HG02678 (cell line): ENCODE data around the gene OGFOD3.
"Not testable (repeated sequence)": the region's sequence is repeated elsewhere in the genome, so short reads cannot be mapped to it uniquely, and the experiment has no call there.

ENCODE experiments used
- ATAC-seq: cut with Tn5 transposase; IDR thresholded peaks from one replicate; pipeline ENCODE4 v1.9.1; 2021; ENCODE audit warnings: mild to moderate bottlenecking, moderate library complexity; ENCODE audit not compliant: unreplicated experiment

The OGFOD3 gene

DNA sequence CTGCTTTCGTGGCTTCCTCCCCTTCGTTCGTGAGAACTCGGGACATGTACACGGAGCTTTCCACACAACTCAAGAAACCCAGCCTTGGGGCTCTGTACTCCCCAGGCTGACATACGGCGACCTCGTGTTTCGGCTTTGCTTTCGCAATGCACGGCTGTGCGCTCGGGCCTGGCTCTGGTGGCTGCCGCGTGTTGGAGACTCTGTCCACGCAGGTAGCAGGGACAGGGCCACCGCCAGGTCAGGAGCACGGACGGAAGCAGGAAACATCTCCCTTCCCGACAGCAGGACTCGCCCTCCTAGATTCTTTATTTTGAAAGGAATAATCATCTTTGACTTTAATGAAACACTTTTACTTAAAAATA lies 29.5 kb downstream of the OGFOD3 start:
- ATAC-seq, result no peak

GRCh38 chr17:82388223-82388921 lies 30.0 kb downstream of the OGFOD3 start:
- ATAC-seq, result no peak

DNA sequence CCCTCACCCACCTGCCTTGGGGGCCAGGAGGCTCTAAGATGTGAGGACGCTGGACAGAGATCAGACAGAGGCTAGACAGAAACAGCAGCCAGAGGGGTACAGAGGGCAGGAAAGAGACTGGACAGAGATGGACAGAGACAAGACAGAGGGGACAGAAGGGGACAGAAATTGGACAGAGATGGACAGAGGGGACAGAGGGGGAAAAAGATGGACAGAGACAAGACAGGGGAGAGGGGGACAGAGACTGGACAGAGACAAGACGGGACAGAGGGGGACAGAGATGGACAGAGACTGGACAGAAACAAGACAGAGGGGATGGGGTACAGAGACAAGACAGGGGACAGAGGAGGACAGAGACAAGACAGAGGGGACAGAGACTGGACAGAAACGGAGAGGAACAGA lies 30.7 kb downstream of the OGFOD3 start:
- ATAC-seq, result no peak

- ATAC-seq, result no peak
Observed at GRCh38 chr17:82386881-82387704, 31.3 kb downstream of the OGFOD3 start.

- no peak for ATAC-seq
Observed at GRCh38 chr17:82386255-82386831, 32.0 kb downstream of the OGFOD3 start.

GRCh38 chr17:82385559-82386254 lies 32.7 kb downstream of the OGFOD3 start:
- ATAC-seq, result no peak

GRCh38 chr17:82384730-82385481 lies 33.5 kb downstream of the OGFOD3 start:
- ATAC-seq, result no peak

- no peak for ATAC-seq
Observed at GRCh38 chr17:82384051-82384729, 34.2 kb downstream of the OGFOD3 start.

GRCh38 chr17:82383411-82383810 lies 35.0 kb downstream of the OGFOD3 start:
- ATAC-seq, result no peak

DNA sequence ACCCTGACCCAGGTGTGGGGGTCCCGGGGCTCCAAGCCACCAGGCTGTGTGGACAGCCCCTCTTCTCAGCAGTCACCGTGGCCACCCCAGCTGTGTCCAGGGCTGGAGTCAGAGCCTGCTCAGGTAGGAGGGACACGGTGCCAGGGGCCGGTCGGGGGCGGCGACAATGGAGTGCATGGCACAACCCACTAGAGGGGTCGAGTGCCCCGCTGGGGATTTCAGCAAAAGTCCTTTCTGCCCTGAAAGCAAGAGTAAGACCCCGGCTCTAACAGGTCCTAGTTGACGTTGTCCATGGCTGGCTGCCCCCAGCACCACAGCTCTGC lies 35.5 kb downstream of the OGFOD3 start:
- ATAC-seq, result no peak

DNA sequence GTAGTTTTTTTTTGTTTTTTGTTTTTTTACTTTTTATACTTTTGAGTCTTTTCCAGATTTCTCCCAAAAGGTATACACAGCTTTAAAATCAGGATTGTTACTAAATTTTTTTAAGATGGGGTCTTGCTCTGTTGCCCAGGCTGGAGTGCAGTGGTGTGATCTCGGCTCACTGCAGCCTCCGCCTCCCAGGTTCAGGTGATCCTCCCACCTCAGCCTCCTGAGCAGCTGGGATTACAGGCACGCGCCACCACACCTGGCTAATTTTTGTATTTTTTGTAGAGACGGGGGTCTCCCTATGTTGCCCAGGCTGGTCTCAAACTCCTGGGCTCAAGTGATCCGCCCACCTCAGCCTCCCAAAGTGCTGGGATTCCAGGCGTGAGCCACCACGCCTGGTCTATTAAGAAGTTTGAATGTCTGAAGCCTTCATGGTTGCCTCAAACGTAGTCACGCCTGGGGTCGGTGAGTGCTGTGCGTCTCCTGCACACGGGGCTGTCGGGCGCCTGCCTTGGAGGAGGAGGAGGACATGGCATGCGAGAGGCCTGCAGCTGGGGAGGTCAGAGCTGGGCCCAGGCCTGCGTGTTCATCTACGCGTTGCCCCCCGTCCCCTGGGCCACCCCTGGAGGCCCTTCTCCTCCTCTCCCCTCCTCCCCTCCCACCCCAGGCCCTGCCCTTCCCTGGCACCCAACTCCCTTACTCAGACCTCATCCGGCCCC lies 36.0 kb downstream of the OGFOD3 start:
- ATAC-seq, result not testable (repeated sequence)

- ATAC-seq, result not testable (repeated sequence)
Observed at GRCh38 chr17:82381703-82382009, 36.7 kb downstream of the OGFOD3 start.

DNA sequence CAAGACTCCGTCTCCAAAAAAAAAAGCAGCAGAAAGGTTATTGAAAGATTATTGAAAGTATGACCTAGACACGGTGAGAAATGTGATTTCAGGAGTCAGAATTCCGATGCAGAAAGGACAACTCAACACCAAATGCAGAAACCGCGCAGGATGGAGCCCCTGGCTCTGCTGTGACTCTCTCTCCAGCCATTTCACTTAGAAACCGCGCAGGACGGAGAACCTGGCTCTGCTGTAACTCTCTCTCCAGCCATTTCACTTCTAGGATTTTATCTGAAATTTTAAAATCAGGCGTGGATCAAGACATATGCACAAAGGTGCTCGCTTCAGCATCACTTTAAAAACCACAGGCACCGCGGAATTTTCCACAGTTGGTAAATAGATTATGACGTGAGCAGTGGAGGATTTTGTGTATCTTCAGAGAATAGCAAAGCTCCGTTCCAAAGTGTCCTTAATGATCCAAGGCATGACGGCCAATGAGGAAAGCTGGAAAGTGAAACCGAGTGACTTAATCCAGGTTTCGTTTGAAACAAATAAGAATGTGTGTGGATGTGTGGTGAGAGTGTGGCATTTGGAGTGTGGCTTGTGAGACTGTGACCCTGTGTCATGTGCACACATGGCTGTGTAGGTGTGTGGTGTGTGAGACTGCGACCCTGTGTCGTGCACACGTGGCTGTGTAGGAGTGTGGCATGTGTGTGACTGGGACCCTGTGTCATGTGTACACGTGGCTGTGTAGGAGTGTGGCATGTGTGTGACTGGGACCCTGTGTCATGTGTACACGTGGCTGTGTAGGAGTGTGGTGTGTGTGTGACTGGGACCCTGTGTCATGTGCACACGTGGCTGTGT lies 37.3 kb downstream of the OGFOD3 start:
- ATAC-seq, result no peak

DNA sequence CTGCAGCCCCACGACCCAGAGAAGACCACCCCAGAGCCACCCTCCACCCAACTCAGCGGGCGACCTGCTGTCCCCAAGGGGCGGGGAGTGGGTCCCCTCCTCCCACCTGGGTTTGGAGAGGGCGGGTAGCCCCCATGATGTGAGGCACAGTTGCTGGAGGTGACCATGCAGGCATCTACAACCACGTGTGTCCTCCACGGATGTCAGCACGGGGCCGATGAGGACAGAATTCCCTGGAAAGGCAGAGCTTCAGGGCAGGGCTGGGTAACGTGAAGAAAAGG lies 39.7 kb downstream of the OGFOD3 start:
- no peak for ATAC-seq

GRCh38 chr17:82377924-82378740 lies 40.3 kb downstream of the OGFOD3 start:
- ATAC-seq, result no peak

- not testable (repeated sequence) for ATAC-seq
Observed at GRCh38 chr17:82377294-82377693, 41.1 kb downstream of the OGFOD3 start.

DNA sequence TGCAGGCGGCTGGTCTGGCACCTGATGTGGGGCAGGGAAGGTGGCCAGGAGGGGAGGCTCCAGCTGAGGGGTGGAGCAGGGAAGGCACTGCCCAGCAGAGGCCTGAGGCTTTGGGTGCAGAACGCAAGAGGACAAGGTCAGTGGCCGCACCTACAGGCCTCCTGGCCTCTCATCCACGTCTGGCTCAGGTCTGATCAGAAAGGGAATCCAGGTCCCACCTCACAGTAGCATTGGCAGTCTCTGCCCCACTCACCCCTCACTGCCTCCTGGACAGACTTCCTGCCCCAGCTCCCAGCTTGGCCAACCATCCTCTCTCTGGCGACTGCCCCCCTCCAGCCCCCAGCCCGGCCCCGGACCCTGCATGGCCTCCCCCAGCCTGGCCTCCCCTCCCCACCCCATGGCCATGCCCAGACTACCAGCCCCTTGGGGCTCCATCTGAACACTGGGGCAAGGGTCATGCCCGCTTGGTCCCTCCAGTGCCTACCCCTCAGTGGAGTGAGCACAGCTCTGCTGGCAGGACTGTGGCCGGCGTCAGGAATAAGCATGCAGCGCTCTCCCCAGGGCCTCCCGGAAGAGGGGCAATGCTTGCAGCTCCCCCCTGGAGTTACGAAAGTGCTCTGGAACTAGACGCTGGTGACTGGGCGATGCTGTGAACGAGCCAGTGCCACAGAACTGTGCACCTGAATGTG lies 42.2 kb downstream of the OGFOD3 start:
- no peak for ATAC-seq
